LoVo (cell line): ENCODE results near the gene GPRC5B.

Source experiments
- DNase-seq: peaks from one replicate; pipeline ENCODE4 v3.0.0-alpha.2; 2016; ENCODE audit warnings: low spot score

GPRC5B gene, protein sequence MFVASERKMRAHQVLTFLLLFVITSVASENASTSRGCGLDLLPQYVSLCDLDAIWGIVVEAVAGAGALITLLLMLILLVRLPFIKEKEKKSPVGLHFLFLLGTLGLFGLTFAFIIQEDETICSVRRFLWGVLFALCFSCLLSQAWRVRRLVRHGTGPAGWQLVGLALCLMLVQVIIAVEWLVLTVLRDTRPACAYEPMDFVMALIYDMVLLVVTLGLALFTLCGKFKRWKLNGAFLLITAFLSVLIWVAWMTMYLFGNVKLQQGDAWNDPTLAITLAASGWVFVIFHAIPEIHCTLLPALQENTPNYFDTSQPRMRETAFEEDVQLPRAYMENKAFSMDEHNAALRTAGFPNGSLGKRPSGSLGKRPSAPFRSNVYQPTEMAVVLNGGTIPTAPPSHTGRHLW

DNA sequence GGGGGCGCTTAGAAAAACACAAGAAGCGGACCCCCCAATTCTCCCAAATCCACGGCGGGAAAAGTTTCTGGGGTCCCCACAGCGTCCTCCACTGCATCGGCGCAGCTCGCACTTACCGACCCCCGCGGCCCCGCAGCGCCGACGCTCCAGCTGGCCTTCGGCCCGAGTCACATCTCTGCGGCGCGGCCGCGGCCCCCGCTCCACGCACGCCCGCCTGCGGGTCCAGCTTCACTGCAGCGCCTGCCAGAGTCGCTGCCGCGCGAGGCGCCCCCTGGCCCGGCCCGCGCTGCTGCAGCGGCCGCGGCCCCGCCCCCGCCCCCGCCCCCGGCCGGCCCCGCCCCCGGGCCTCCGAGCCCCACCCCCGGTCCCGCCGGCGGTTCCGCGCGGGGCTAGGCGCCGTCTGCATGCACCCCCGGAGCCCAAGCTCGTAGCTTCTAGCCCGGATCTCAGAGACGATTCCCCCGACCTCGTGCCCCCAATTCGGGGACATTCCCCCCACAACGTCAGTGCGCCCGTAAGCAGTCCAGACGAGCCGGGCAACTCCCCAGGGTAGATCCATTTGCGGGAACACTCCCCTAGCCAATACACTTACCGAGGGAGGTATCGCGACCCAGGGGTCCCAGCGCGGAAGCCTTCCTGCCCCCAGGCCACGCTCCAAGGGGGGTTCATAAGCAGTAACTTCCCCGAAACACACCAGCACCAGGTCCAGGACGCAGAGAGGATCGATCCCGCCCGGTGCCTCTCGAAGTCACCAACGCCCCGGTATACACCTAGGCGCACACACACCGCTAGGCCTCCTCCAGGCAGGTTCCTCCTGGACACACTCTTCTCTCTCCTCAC is at the start of gene GPRC5B:
GPRC5B (minus strand) TSS at position 238 of the 840 bp plus-strand sequence. CDS start 12,003 bp downstream, outside the sequence.
- DNase-seq = peak; percentile 28

DNA sequence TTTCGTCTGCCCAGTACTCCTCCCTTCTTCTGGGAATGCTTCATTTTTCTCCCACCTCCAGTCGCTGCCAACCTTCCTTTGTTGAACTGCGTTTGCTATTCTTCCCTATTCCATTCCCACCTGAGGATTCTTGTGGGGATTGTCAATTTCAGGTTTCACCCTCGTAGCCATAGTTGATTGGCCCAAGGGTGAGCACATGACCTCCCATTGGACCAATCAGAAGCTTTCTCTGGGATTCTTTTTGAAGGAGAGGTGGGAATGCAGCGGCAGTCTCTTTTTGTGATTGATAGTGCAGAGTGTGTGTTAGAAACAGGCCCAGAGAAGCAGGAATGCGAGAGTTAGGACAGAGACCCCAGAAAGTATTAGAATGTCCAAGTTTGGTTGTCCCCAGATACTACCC is 49.1 kb upstream of the GPRC5B start:
- no peak for DNase-seq

DNA sequence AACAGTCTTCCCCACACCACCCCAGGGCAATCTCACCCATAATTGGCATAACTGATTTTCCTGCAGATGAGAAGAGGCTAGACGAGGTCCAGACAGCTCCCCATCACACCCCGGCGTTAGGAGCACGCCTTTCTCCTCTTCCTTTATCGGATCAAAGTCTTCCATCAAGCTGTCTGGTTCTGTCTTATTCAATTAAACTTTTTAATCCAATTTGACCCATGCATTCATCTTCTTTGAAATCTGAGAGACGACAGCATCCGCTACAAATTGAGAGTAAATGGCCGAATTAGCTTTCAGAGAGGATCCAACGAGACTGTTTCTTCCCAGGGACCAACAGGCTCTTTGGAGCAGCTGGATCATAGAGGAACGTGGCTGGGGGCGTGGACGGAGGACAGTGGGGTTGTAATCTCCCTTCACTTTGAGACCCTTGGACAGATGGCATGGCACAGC is 44.4 kb upstream of the GPRC5B start:
- DNase-seq = no peak

DNA sequence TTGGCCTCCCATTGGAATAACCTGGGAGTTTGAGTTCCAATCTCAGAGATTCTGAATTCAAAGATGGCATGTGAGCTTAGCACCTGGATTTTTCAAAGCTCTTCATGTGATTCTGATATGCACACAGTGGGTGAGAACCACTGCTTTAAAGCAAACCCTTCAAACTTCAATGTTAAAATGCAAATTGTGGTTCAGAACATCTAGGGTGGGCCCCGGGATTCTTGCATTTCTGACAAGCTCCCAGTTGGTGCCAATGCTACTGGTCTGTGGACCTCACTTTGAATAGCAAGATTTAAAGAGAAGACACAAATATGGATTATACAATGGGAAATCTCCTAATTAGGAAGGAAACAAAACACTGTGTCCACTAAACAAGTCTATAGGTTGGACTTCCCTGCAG is 43.8 kb upstream of the GPRC5B start:
- DNase-seq = no peak

DNA sequence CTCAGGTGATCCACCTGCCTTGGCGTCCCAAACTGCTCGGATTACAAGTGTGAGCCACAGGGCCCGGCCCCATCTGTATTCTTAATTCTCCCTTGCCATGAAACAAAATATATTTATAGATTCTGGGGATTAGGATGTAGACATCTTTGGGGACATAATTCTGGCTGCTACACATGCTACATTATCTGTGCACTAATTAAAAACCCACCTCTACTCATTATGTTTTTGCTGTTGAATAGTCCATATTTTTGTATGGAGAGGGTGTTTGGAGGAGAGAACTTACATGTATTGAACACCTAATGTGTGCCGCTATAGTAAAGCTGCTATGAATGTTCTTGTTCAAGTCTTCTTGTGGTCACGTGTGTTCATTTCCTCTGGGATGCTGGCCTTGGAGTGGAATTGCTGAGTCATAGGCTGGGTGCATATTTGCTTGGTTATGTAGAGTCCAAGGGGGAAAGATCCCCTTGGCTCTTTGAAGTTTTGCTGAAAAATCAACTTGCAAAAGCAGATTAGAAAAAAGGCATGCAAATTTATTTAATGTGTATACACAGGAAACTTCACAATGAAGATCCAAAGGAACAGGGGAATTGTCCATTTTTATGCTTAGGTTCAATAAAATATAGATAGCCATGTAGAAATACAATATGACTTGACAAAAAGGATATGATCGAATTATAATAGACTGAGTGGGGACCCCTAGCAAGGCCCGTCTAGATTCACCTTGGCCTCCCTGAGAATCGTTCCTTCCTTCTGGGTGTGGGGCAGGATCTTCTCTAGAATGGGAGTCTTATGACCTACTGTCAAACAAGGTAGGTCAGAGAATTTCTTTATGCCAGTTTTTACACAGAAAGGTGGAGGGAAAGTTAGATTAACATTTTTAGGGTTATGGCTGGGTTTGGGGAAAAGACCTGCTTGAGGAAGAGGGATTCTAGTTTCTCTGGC is 42.1 kb upstream of the GPRC5B start:
- no peak for DNase-seq

DNA sequence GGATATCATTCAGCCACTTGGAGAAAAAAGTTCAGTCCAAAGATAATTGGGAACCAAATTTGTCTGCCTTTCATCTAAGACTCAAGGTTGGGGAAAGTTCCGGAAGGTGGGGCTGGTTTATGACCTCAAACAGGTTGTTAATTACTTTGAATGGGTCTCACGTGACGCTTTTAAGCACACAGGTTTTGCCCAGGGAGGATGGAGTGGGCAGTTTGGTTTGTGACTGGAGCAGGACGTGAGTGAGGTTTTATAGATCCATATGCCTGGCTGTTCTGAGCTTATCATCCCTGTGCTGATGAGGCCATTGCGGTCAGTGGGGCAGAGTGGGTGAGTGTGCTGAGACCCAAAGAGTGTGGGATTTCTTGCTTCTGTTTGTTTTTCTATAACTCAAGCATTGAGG is 38.7 kb upstream of the GPRC5B start:
- DNase-seq = no peak

DNA sequence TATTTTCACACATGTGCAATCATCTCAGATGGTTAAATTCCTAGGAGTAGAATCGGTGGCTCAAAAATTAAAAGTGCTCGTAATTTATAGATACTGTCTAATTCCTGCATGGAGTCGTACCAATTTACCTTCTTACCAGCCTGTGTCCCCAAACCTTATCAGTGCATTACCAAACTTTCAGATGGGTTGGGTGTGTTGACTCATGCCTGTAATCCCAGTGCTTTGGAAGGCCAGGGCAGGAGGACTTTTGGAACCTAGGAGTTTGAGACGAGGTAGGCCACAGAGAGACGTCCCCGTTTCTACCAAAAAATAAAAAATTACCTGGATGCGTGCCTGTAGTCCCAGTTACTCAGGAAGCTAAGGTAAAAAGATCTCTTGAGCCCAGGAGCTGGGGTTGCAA is 34.5 kb upstream of the GPRC5B start:
- no peak for DNase-seq

DNA sequence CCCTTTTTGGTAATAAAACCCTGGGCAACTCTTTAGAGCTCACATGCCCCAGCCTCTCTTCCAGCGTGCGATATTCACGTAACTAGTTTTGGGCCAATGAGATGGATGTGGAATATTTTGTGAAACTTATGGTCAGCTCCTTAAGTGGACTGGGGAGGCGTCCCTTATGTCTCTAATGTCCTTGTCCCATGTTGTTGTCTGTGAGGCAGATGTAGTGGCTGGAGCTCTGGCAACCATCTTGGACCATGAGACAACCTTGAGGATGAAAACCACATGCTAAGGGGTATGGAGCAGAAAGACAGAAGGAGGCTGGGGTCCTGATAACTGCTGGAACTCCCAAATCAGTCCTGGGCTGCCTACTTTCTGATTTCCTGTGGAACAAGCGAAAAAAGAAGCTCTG is 31.4 kb upstream of the GPRC5B start:
- no peak for DNase-seq

DNA sequence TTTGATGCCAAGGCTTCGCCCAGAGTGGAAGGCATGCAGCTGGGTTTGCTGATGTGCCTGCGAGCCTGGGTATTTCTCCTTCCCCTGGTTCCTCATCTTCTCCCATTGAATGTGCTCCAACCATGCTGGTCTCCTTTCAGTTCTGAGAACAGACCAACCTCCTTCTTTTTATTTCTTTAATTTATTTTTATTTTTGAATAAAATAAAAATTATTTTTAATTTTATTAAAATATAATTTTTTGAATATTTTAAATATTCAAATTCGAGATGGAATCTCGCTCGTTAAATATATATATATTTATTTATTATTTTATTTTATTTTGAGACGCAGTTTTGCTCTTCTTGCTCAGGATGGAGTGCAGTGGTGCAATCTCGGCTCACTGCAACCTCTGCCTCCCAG is 30.2 kb upstream of the GPRC5B start:
- DNase-seq = no peak

DNA sequence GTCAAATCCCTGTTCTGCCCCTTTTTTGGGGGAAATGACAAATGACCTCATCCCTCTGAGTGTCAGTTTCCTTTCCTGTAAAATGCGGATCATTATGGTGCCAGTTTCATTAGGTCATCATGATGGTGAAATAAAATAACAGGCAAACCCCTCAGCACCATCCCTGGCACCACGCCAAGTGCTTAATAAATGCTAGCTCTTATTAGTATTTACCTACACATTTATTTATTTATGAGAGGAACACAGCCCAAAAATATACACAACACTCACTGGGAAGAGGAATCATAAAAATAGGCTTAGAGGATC is 28.6 kb upstream of the GPRC5B start:
- DNase-seq = no peak

DNA sequence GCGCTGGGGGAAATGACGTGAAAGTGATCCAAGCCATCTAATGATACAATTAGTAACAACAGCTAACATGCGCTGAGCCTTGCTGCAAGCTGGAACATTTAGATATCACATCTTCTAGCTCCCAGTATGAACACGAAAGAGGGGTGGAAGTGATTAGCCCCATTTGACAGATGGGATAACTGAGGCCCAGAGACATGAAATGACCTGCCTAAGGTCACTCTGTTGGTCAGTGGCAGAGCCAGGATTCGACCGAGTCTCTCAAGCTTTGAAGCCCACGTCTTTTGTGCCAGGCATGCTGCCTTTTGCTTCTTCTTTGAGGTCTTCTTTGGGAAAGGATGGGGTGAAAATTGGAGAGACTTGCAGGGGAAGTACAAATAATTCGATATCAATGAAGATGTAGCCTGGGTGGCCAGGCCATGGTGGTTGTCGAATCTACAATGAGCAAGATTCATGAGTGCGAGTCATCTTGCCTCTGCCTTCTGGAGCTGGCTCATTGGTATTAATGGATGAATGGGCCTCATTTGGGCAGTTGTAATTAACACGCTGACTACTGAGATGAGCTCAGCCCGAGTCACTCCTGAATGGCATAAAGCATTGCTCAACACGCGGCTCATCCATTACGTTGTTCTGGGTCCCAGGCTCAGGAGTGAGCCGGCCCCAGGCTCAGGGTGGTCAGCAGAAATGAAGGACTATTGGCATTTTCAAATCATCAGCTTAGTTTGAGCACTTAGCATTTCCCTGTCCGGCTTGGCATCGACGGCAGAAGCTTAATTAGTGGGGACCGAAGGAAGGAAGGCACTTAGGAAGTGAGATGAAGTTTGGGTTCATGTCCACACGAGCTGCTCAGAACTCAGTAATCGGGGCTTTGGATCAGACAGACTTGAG is 28.0 kb upstream of the GPRC5B start:
- DNase-seq = no peak

DNA sequence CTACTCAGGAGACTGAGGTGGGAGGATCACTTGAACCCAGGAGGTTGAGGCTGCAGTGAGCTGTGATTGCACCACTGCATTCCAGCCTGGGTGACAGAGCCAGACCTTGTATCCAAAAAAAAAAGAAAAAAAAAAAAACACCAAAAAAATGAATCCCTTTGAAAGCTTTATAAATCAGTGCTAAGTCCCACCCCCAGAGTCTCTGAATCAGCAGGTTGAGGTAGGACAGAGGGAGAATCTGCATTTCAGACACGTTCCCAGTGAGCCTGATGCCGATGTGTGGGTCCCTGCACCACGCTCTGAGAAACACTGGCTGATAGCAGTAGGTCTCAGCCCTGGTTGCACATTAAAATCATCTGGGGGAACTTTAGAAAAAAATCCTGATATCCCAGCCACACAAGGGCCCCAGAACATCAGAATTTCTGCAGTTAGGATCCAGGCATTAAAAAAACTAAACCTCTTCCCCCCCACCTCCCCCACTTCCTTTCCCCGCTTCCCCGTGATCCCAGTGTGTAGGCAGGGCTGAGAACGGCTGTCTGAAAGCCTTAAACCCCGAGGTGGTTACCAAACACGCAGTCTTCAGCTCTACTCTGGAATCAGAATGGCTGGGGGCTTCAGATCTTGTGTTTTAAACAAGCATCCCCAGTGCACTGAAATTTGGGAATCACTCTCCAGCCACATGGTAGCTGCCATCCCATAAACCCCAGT is 27.3 kb upstream of the GPRC5B start:
- no peak for DNase-seq

DNA sequence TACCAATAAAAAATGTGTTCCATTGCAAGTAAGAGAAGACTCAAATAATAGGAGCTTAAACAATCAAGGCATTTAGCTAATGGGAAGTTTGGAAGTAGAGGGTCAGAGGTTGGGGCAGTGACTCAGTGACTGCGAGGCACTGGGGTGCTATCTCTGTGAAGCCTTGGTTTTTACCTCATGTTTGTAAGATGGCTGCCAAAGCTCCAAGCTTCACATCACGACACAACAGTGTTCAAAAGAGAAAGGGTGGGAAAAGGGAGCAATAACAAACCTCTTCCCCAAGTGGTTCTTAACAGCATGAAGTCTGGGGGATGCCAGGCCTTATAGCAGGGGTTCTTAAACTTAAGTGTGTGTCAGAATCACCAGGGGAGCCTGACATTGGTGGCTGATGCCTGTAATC is 26.6 kb upstream of the GPRC5B start:
- DNase-seq = no peak

DNA sequence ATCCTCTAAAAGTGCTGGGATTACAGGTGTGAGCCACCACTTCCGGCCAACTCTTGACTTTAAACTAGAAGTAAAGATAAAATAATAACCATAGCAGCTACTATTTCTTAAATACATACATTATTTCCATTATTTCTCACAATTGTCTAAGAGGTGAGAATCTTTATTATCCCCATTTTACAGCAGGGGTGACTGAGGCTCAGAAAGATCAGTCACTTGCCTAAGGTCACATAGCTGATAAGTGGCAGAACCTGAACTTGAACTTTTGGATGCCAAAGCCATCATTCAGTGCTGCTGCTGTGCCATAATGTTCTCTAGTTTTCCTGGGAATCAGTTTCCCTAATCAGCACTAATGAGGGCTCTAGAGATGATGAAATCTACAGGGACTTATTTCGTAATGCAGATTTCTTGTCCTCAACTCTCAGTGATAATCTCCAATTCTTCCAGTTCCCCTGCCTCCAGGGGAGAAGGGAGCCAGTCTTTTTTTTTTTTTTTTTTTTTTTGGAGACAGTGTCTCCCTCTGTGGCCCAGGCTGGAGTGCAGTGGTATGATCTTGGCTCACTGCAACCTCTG is 25.2 kb upstream of the GPRC5B start:
- DNase-seq = no peak

DNA sequence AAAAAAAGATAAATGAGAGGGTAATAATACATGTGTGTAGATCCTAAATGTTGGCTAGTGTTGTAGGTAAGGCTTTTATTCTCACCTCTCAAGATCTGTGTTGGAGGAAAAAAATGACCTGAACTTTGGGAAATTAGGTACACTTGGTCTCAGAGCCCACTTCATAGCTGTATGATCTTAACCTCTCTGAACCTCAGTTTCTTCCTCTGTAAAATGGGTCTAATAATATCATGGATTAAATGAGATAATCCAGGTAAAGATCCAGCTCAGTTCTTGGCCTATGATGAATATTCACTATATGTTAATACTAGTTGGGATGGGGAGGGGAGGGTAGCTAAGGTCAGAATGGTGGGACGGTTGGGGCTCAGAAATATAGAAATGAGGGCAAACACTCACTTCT is 24.3 kb upstream of the GPRC5B start:
- DNase-seq = no peak

DNA sequence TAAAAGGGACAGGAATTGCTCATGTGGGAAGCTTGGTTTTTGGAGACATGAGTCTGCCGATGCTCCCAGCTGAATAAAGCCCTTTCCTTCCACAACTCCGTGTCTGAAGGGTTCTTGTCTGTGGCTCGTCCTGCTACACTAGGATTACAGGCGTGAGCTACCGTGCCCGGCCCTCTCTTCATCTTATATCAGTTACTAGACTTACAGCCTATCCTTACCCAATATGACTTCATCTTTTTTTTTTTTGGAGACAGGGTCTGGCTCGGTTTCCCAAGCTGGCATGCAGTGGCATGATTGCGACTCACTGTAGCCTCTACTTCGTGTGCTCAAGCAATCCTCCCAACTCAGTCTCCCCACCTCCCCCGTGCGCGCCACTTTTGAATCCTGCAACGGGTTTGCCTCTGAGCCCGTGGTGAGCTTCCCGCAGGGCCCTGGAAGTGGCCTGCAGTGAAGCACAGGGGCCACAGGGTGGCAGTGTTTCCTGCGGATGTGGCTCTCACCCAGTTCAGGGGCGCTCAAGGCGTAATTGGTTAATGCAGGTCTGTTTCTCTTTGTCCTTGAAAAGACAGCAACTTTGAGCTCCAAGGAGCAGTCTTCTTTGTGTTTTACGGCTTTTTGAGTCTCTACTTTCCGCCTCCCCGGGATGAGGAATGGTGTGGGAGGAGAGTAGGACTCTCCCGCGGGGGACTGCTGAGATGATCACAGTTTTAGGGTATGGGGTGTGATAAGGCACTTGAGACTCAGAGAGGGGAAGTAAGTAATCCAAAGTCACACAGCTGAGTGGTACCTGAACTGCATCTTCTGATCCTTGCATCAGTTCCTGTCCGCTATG is 22.7 kb upstream of the GPRC5B start:
- peak; percentile 69 for DNase-seq

DNA sequence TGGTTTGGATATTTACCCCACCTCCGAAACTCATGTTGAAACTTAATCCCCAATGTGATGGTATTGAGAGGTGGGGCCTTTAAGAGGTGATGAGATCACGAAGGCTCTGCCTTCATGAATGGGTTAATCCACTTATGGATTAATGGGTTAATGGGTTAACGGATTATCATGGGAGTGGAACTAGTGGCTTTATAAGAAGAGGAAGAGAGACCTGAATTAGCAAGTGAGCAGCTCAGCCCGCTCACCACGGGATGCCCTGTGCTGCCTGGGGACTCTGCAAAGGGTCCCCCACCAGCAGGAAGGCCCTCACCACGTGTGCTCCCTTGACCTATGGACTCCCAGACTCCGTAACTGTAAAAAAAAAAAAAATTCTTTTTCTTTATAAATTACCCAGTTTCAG is 16.5 kb upstream of the GPRC5B start:
- no peak for DNase-seq

DNA sequence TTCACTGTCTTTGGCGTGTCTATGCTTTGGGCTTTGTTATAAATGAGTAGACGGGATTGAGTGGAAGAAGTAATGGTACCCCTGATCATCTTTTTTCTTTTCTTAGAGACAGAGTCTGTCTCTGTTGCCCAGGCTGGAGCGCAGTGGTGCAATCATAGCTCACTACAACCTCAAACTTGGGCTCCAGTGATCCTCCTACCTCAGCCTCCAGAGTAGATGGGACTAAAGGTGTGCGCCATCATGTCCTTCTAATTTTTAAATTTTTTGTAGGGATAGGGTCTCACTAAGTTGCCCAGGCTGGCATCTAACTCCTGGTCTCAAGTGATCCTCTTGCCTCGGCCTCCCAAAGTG is 14.9 kb upstream of the GPRC5B start:
- no peak for DNase-seq

DNA sequence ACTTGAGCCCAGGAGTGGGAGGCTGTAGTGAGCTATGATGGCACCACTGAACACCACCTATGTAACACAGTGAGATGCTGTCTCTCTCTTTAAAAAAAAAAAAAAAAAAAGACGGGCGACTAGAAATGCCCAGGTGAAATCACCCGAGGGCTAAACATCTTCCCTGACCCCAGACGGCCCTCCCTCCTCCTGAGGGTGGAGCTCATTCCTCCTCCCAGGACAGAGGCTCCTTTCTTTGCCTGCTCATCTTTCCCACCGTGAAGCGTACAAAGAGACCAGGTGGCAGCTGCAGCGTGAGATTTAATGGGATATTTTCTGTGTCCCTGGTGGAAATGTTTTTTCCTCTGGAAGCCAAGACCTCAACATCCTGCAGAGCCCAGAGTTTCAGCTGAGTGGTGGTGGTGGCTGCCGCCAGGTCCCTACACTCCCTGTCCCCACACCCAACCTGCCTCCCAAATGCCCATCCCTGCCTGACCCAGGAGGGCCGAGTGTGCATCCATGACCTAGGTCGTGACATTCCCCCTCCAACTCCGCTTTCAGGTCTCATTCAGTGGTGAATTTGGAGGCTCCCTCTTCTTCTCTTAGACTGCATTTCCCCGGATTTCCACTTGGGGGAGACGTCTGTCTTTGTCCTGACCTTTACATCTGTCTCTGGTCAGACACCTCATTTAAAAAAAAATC is 14.4 kb upstream of the GPRC5B start:
- DNase-seq = peak; percentile 51
